Body of pancreas (tissue), 4 donors: Measurements from ENCODE around the gene MRTFA. TPM values are rescaled to one million over a fixed set of nuclear protein-coding genes. Genes with fewer than 3 reads are reported as not detected.
"Not testable (repeated sequence)": the region's sequence is repeated elsewhere in the genome, so short reads cannot be mapped to it uniquely, and the experiment has no call there.

Experiments
- ATAC-seq: fragments of 150-250 bp; one replicate; pipeline ENCODE4 v1.9.1; 2016
- DNase-seq, 4 donors: peaks; one replicate each; pipeline ENCODE4 v3.0.0-alpha.2; 2019
- H3K27ac ChIP-seq, 4 donors: fragments of 200-600 bp; sonication (generic); 1 replicate in 3 of 4; 2 replicates in 1 of 4; pipeline versions ENCODE4 v1.5.1 to v1.6.1; 2016 to 2019; ENCODE audit warnings: mild to moderate bottlenecking in 1 of 4, mixed read lengths in 1 of 4, moderate library complexity in 1 of 4
- H3K27me3 ChIP-seq, 2 donors: fragments of 200-600 bp; sonication (generic); one replicate each; pipeline ENCODE4 v1.6.0; 2016; ENCODE audit warnings: mild to moderate bottlenecking in 1 of 2
- H3K36me3 ChIP-seq, 2 donors: fragments of 200-600 bp; sonication (generic); replicated peaks in 1 of 2; 2 replicates each; pipeline ENCODE4 v1.5.1; 2016; ENCODE audit warnings: low read depth in 2 of 2; ENCODE audit not compliant: insufficient read depth in 1 of 2
- H3K4me1 ChIP-seq: fragments of 200-600 bp; sonication (generic); one replicate; pipeline ENCODE4 v1.6.0; 2016
- H3K4me3 ChIP-seq, 2 donors: fragments of 200-600 bp; sonication (generic); 1 replicate in 1 of 2; 2 replicates in 1 of 2; pipeline ENCODE4 v1.5.1; 2016 to 2019
- H3K9me3 ChIP-seq, 3 donors: fragments of 200-600 bp; sonication (generic); 1 replicate in 2 of 3; 2 replicates in 1 of 3; pipeline ENCODE4 v1.5.1; 2016
- CTCF ChIP-seq, 7 experiments: fragments of 450-650 bp in 4 of 7; fragments of 200-600 bp in 3 of 7; sonication (generic) in 3 of 7; IDR thresholded peaks; one replicate each; pipeline ENCODE4 v1.5.1; 2016 to 2019; ENCODE audit warnings: antibody characterized with exemption in 7 of 7
- POLR2A ChIP-seq, 3 donors: fragments of 450-650 bp; IDR thresholded peaks; one replicate each; pipeline ENCODE4 v1.6.1; 2016; ENCODE audit warnings: antibody characterized with exemption in 3 of 3, mild to moderate bottlenecking in 2 of 3
- WGBS, 2 donors: methylation state at CpG; one replicate each; pipeline ENCODE4 v1.1.5; 2017; 5-methylcytosine and 5-hydroxymethylcytosine counted together
- intact Hi-C: fragments of 100-400 bp; cut with DNase I; formaldehyde crosslinking; loops from one replicate; pipeline ENCODE4 v1.15.1; 2023
- total RNA-seq, 2 donors: library from RNA; depleted of rRNA; stranded (reverse); fragments of >200 nt; gene quantifications; one replicate each; pipeline ENCODE4 v1.1.0, GENCODE V29; 2016

Gene MRTFA
- total RNA-seq, 2 donors from 2014 or later: 47.0 to 71.5 TPM

- Histone ChIP-seq H3K36me3 (no peaks in the 10 kb centered on the region), H3K4me1 (peaks cover 6% of the 10 kb centered on the region), H3K27ac (no peak overlapping the region), H3K4me3 (no peak overlapping the region), H3K27me3 (no peaks in the 10 kb centered on the region), H3K9me3 (no peaks in the 10 kb centered on the region)
- no peak for TF ChIP-seq CTCF (IDR thresholded peaks at IDR 0.05)
- TF ChIP-seq POLR2A (IDR thresholded peaks at IDR 0.05): no peak
- ATAC-seq (no peak), DNase-seq (no peak)
- intact Hi-C loops: no loop called here
- 87 to 93% methylated on average over 3 of the region's 3 CpGs for WGBS, 2 donors
These were observed 40.1 kb upstream of the MRTFA start for GRCh38 chr22:40676644-40677043.

DNA sequence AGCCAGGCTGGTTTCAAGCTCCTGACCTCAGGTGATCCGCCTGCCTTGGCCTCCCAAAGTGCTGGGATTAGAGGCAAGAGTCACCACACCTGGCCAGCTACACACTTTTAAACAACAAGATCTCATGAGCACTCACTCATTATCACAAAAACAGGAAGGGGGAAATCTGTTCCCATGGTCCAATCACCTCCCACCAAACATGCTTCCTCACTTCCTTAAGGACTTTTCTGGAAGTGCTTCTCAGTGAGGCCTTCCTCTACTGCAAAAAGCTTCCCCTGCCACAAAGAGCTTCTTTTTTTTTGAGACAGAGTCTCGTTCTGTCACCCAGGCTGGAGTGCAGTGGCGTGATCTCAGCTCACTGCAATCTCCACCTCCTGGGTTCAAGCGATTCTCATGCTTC lies 39.6 kb upstream of the MRTFA start:
- H3K27ac ChIP-seq, ATAC-seq, DNase-seq, intact Hi-C loops, H3K9me3 ChIP-seq, H3K27me3 ChIP-seq, H3K4me1 ChIP-seq, H3K4me3 ChIP-seq, H3K36me3 ChIP-seq: not testable (repeated sequence)
- 83 to 86% methylated on average over 3 to 4 of the region's 4 CpGs for WGBS, 2 donors

DNA sequence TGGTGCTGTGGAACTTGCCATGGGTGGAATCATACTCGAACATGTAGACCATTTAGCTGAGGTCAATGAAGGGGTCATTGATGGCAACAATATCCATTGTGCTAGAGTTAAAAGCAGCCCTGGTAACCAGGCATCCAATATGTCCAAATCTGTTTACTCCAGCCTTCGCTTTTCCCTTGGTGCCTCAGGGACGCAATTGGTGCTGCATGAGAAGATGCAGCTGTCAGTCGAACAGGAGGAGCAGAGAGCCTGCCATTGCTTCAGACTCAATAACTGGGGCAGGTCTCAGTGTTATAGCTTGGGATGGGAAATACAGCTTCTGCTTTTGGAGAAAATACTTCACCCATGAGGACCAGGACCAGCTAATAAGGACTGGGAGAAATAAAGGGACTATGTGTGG lies 37.8 kb upstream of the MRTFA start:
- no peaks in the 10 kb centered on the region for H3K9me3 ChIP-seq
- TF ChIP-seq POLR2A (IDR thresholded peaks at IDR 0.05): no peak
- TF ChIP-seq CTCF (IDR thresholded peaks at IDR 0.05): no peak
- intact Hi-C loops: no loop called here
- no peaks in the 10 kb centered on the region for H3K36me3 ChIP-seq
- no peak overlapping the region for H3K27ac ChIP-seq
- WGBS, 2 donors: 74 to 76% methylated on average over 4 of the region's 4 CpGs
- H3K27me3 ChIP-seq: no peaks in the 10 kb centered on the region
- ATAC-seq (no peak), DNase-seq (no peak)
- no peak overlapping the region for H3K4me3 ChIP-seq
- peaks cover 3% of the 10 kb centered on the region for H3K4me1 ChIP-seq

GRCh38 chr22:40673017-40673416 lies 36.5 kb upstream of the MRTFA start:
- intact Hi-C loops: no loop called here
- no peak for ATAC-seq
- Histone ChIP-seq H3K4me1 (no peaks in the 10 kb centered on the region), H3K36me3 (no peaks in the 10 kb centered on the region), H3K4me3 (no peak overlapping the region), H3K27ac (no peak overlapping the region), H3K9me3 (no peaks in the 10 kb centered on the region), H3K27me3 (no peaks in the 10 kb centered on the region)
- DNase-seq: no peak
- no peak for TF ChIP-seq CTCF (IDR thresholded peaks at IDR 0.05)
- TF ChIP-seq POLR2A (IDR thresholded peaks at IDR 0.05): no peak
- WGBS, 2 donors: 76 to 79% methylated on average over 4 of the region's 4 CpGs

GRCh38 chr22:40671796-40672360 lies 35.4 kb upstream of the MRTFA start:
- WGBS, 2 donors: 92 to 98% methylated on average over 7 of the region's 7 CpGs
- H3K27ac ChIP-seq: no peak overlapping the region
- DNase-seq: no peak
- no peaks in the 10 kb centered on the region for H3K27me3 ChIP-seq
- H3K36me3 ChIP-seq: no peaks in the 10 kb centered on the region
- no peak overlapping the region for H3K4me3 ChIP-seq
- intact Hi-C loops: no loop called here
- TF ChIP-seq POLR2A (IDR thresholded peaks at IDR 0.05) (no peak), CTCF (IDR thresholded peaks at IDR 0.05) (no peak)
- no peaks in the 10 kb centered on the region for H3K4me1 ChIP-seq
- H3K9me3 ChIP-seq: no peaks in the 10 kb centered on the region
- no peak for ATAC-seq
